ENCODE measurements around the gene PTPRF.

GRCh38 chr1:43653339-43653738, 122.7 kb downstream of the PTPRF start:
- TF ChIP-seq CTCF (IDR thresholded peaks at IDR 0.05 in 8 of 11, conservative IDR thresholded peaks at IDR 0.05 in 3 of 11), result no peak
- no peak for TF ChIP-seq POLR2AphosphoS5 (IDR thresholded peaks at IDR 0.05)
- TF ChIP-seq POLR2A (IDR thresholded peaks at IDR 0.05), result no peak

All from spleen (tissue), 7 donors.